ENCODE measurements around the gene MSRB1.

DNA sequence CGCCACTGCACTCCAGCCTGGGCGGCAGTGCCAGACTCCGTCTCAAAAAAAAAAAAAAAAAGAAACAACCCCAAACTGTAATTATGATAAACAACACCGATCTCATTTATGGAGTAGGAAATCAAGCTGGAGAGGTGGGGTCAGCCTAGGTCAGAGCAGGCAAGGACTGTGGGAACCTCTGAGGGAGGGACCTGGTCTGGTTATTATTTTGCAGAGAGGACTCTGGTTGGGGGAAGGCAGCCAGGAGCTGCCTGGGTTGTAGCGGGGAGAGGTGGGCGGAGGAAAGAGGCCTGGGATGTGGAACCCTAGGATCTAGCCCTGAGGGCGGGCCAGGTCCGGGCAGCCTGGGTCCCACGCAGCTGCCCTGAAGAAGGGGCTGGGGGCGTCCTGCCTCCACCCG is 13.9 kb downstream of the MSRB1 start:
- TF ChIP-seq TAF1 (IDR thresholded peaks at IDR 0.05; ENCODE audit: control insufficient read depth, extremely low read depth, insufficient read depth, low read length, severe bottlenecking) (no peak), ZNF134 (CRISPR knock-in tag; conservative IDR thresholded peaks at IDR 0.05) (no peak)
- TF ChIP-seq, protein P1, sequence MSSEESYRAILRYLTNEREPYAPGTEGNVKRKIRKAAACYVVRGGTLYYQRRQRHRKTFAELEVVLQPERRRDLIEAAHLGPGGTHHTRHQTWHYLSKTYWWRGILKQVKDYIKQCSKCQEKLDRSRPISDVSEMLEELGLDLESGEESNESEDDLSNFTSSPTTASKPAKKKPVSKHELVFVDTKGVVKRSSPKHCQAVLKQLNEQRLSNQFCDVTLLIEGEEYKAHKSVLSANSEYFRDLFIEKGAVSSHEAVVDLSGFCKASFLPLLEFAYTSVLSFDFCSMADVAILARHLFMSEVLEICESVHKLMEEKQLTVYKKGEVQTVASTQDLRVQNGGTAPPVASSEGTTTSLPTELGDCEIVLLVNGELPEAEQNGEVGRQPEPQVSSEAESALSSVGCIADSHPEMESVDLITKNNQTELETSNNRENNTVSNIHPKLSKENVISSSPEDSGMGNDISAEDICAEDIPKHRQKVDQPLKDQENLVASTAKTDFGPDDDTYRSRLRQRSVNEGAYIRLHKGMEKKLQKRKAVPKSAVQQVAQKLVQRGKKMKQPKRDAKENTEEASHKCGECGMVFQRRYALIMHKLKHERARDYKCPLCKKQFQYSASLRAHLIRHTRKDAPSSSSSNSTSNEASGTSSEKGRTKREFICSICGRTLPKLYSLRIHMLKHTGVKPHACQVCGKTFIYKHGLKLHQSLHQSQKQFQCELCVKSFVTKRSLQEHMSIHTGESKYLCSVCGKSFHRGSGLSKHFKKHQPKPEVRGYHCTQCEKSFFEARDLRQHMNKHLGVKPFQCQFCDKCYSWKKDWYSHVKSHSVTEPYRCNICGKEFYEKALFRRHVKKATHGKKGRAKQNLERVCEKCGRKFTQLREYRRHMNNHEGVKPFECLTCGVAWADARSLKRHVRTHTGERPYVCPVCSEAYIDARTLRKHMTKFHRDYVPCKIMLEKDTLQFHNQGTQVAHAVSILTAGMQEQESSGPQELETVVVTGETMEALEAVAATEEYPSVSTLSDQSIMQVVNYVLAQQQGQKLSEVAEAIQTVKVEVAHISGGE (CRISPR knock-in tag; IDR thresholded peaks at IDR 0.05) = no peak
